Neuronal stem cell (in vitro differentiated cells): Measurements from ENCODE around the gene CD2AP.
A peak's percentile ranks its signal among the peaks of the same experiment; 100 is the strongest.

Source experiments
- DNase-seq: peaks from one replicate; pipeline ENCODE4 v3.0.0-alpha.2; 2013; ENCODE audit warnings: low spot score
- H2AFZ ChIP-seq: one replicate; pipeline ENCODE4 v1.6.1; 2013; ENCODE audit warnings: mild to moderate bottlenecking, low read length, inconsistent platforms
- H2AK5ac ChIP-seq: 2 replicates; pipeline ENCODE4 v1.6.1; 2013; ENCODE audit warnings: low read depth, mild to moderate bottlenecking, inconsistent platforms, low read length, moderate library complexity, mixed read lengths
- H2BK120ac ChIP-seq: 2 replicates; pipeline ENCODE4 v1.6.1; 2013; ENCODE audit warnings: low read depth, mild to moderate bottlenecking, inconsistent platforms, low read length, moderate library complexity, mixed read lengths
- H2BK12ac ChIP-seq: one replicate; pipeline ENCODE4 v1.6.1; 2013; ENCODE audit warnings: low read length, inconsistent platforms
- H2BK15ac ChIP-seq: 2 replicates; pipeline ENCODE4 v1.6.1; 2013; ENCODE audit warnings: mild to moderate bottlenecking, low read length, inconsistent platforms, mixed read lengths
- H2BK5ac ChIP-seq: one replicate; pipeline ENCODE4 v1.6.1; 2013; ENCODE audit warnings: inconsistent platforms, mild to moderate bottlenecking, low read length, moderate library complexity
- H3K14ac ChIP-seq: one replicate; pipeline ENCODE4 v1.6.1; 2013; ENCODE audit warnings: low read length, inconsistent platforms
- H3K18ac ChIP-seq: 2 replicates; pipeline ENCODE4 v1.6.1; 2013; ENCODE audit warnings: low read length, inconsistent platforms
- H3K23ac ChIP-seq: 2 replicates; pipeline ENCODE4 v1.6.1; 2013; ENCODE audit warnings: low read depth, mild to moderate bottlenecking, mixed read lengths, low read length, inconsistent platforms; ENCODE audit not compliant: poor library complexity
- H3K27ac ChIP-seq: replicated peaks from 3 replicates; pipeline ENCODE4 v1.5.1; 2013; ENCODE audit warnings: low read length, inconsistent platforms
- H3K27me3 ChIP-seq, 3 experiments: 2 replicates each; pipeline ENCODE4 v1.6.1; 2013; ENCODE audit warnings: low read length in 3 of 3, mild to moderate bottlenecking in 2 of 3, inconsistent platforms in 1 of 3, low read depth in 1 of 3, mixed read lengths in 1 of 3, moderate library complexity in 1 of 3; ENCODE audit not compliant: control insufficient read depth in 3 of 3, insufficient read depth in 3 of 3
- H3K36me3 ChIP-seq, 2 donors: replicated peaks in 1 of 2; 2 replicates each; pipeline ENCODE4 v1.6.1; 2013; ENCODE audit warnings: low read length in 2 of 2; ENCODE audit not compliant: control insufficient read depth in 2 of 2, insufficient read depth in 2 of 2
- H3K4ac ChIP-seq: 2 replicates; pipeline ENCODE4 v1.6.1; 2013; ENCODE audit warnings: inconsistent platforms, mild to moderate bottlenecking, low read length, moderate library complexity
- H3K4me1 ChIP-seq, 2 donors: 1 replicate in 1 of 2; 2 replicates in 1 of 2; pipeline ENCODE4 v1.6.1; 2013; ENCODE audit warnings: low read length in 2 of 2, low read depth in 1 of 2; ENCODE audit not compliant: control insufficient read depth in 2 of 2, insufficient read depth in 1 of 2
- H3K4me2 ChIP-seq: one replicate; pipeline ENCODE4 v1.6.1; 2013; ENCODE audit warnings: mild to moderate bottlenecking, low read length, inconsistent platforms; ENCODE audit not compliant: insufficient read depth, poor library complexity, severe bottlenecking
- H3K4me3 ChIP-seq, 2 donors: 2 replicates each; pipeline ENCODE4 v1.5.1; 2013; ENCODE audit warnings: low read length in 2 of 2, mild to moderate bottlenecking in 2 of 2, inconsistent platforms in 1 of 2, moderate library complexity in 1 of 2
- H3K79me1 ChIP-seq: one replicate; pipeline ENCODE4 v1.6.1; 2013; ENCODE audit warnings: low read depth, mild to moderate bottlenecking, inconsistent platforms, low read length, moderate library complexity
- H3K9ac ChIP-seq: one replicate; pipeline ENCODE4 v1.6.1; 2013; ENCODE audit warnings: mild to moderate bottlenecking, low read depth, low read length, inconsistent platforms; ENCODE audit not compliant: poor library complexity
- H3K9me3 ChIP-seq, 2 donors: replicated peaks in 1 of 2; 2 replicates each; pipeline versions ENCODE3 to v1.6.1; 2013; ENCODE audit warnings: low read length in 2 of 2, mild to moderate bottlenecking in 2 of 2, inconsistent platforms in 1 of 2, low read depth in 1 of 2, mixed read lengths in 1 of 2, moderate library complexity in 1 of 2; ENCODE audit not compliant: control insufficient read depth in 2 of 2, insufficient read depth in 1 of 2
- H4K8ac ChIP-seq: one replicate; pipeline ENCODE4 v1.6.1; 2013; ENCODE audit warnings: low read depth, mild to moderate bottlenecking, inconsistent platforms, low read length, moderate library complexity
- H4K91ac ChIP-seq: one replicate; pipeline ENCODE4 v1.6.1; 2013; ENCODE audit warnings: low read length, low read depth, mild to moderate bottlenecking, inconsistent platforms; ENCODE audit not compliant: poor library complexity
- WGBS, 2 donors: extraction: QIAGEN DNeasy Blood & Tissue Kit; methylation state at CpG; one replicate each; pipeline ENCODE4 v1.1.7; 2013; ENCODE audit warnings: missing lambda C conversion rate in 2 of 2, mixed read lengths in 1 of 2; ENCODE audit not compliant: insufficient read length in 2 of 2, insufficient replicate concordance in 1 of 2; ENCODE audit errors: extremely low coverage in 2 of 2; 5-methylcytosine and 5-hydroxymethylcytosine counted together

The CD2AP gene

GRCh38 chr6:47653706-47654105 lies 176.1 kb downstream of the CD2AP start:
- H2BK5ac ChIP-seq = no peak overlapping the region
- no peak overlapping the region for H3K4ac ChIP-seq
- H2BK15ac ChIP-seq = no peak overlapping the region
- no peak overlapping the region for H2BK120ac ChIP-seq
- no peak overlapping the region for H3K4me2 ChIP-seq
- peaks cover 0 to 3% of the 10 kb centered on the region in 2 donors for H3K4me1 ChIP-seq
- H3K79me1 ChIP-seq = no peaks in the 10 kb centered on the region
- no peaks in the 10 kb centered on the region for H3K9me3 ChIP-seq
- H4K8ac ChIP-seq = no peak overlapping the region
- no peak overlapping the region for H2AFZ ChIP-seq
- H2BK12ac ChIP-seq = no peak overlapping the region
- H3K27me3 ChIP-seq = no peaks in the 10 kb centered on the region
- no peak overlapping the region for H3K4me3 ChIP-seq
- no peaks in the 10 kb centered on the region for H3K36me3 ChIP-seq
- H3K14ac ChIP-seq = no peak overlapping the region
- no peak overlapping the region for H3K27ac ChIP-seq
- no peak overlapping the region for H3K18ac ChIP-seq
- H4K91ac ChIP-seq = no peak overlapping the region
- H3K9ac ChIP-seq = no peak overlapping the region
- no CpG with 5 or more reads among the region's 5 CpGs for WGBS, 2 donors
- no peak overlapping the region for H2AK5ac ChIP-seq
- no peak for DNase-seq
- no peak overlapping the region for H3K23ac ChIP-seq

- no CpG with 5 or more reads among the region's 4 CpGs for WGBS, 2 donors
- Histone ChIP-seq H3K4me1 (peaks cover 0 to 3% of the 10 kb centered on the region in 2 donors), H3K27me3 (no peaks in the 10 kb centered on the region), H2AFZ (no peak overlapping the region), H4K8ac (no peak overlapping the region), H3K9ac (no peak overlapping the region), H2BK120ac (no peak overlapping the region), H3K18ac (peak overlapping the region; percentile 41), H3K27ac (no peak overlapping the region), H3K4me3 (no peak overlapping the region), H3K23ac (no peak overlapping the region), H3K4me2 (no peak overlapping the region), H3K4ac (no peak overlapping the region), H2BK12ac (no peak overlapping the region), H3K79me1 (no peaks in the 10 kb centered on the region), H2BK5ac (no peak overlapping the region), H4K91ac (peak overlapping the region; percentile 50), H3K36me3 (no peaks in the 10 kb centered on the region), H3K9me3 (no peaks in the 10 kb centered on the region), H2BK15ac (no peak overlapping the region), H2AK5ac (no peak overlapping the region), H3K14ac (no peak overlapping the region)
- DNase-seq = no peak
These were observed 176.7 kb downstream of the CD2AP start for GRCh38 chr6:47654255-47654654.

GRCh38 chr6:47655719-47656595 lies 178.4 kb downstream of the CD2AP start:
- Histone ChIP-seq H3K27ac (no peak overlapping the region), H2BK5ac (no peak overlapping the region), H4K8ac (no peak overlapping the region), H2BK12ac (no peak overlapping the region), H3K4me1 (peaks cover 0 to 3% of the 10 kb centered on the region in 2 donors), H3K14ac (no peak overlapping the region), H3K23ac (no peak overlapping the region), H3K9ac (no peak overlapping the region), H3K4me2 (no peak overlapping the region), H3K79me1 (no peaks in the 10 kb centered on the region), H3K4me3 (no peak overlapping the region), H3K4ac (no peak overlapping the region), H2AFZ (no peak overlapping the region), H3K18ac (no peak overlapping the region), H3K27me3 (no peaks in the 10 kb centered on the region), H2BK15ac (no peak overlapping the region), H3K36me3 (no peaks in the 10 kb centered on the region), H4K91ac (no peak overlapping the region), H2BK120ac (no peak overlapping the region), H2AK5ac (no peak overlapping the region), H3K9me3 (no peaks in the 10 kb centered on the region)
- WGBS, 2 donors = no CpG with 5 or more reads among the region's 7 CpGs
- peak; percentile 17 for DNase-seq

GRCh38 chr6:47661960-47662359 lies 184.4 kb downstream of the CD2AP start:
- Histone ChIP-seq H3K36me3 (no peaks in the 10 kb centered on the region), H2BK120ac (no peak overlapping the region), H3K79me1 (no peaks in the 10 kb centered on the region), H2AFZ (no peak overlapping the region), H3K4me2 (no peak overlapping the region), H4K8ac (no peak overlapping the region), H3K9ac (no peak overlapping the region), H2BK12ac (no peak overlapping the region), H3K14ac (no peak overlapping the region), H3K4me1 (peaks cover 0 to 2% of the 10 kb centered on the region in 2 donors), H3K4me3 (no peak overlapping the region), H4K91ac (no peak overlapping the region), H3K23ac (no peak overlapping the region), H3K27me3 (no peaks in the 10 kb centered on the region), H2BK5ac (no peak overlapping the region), H3K18ac (no peak overlapping the region), H3K27ac (no peak overlapping the region), H2AK5ac (no peak overlapping the region), H3K4ac (no peak overlapping the region), H3K9me3 (no peaks in the 10 kb centered on the region), H2BK15ac (no peak overlapping the region)
- no peak for DNase-seq
- WGBS, 2 donors = no CpG with 5 or more reads among the region's 5 CpGs
